H1 (cell line): ENCODE data around the gene PET100. TPM values are rescaled to one million over a fixed set of nuclear protein-coding genes. Genes with fewer than 3 reads are reported as not detected.

Source experiments
- CTCF ChIA-PET: fragments of 300-600 bp; sonication (Branson Sonifier 250); formaldehyde crosslinking; loops from one replicate; lab custom pipeline; 2021; ENCODE audit not compliant: partially characterized antibody; lab: Charles Lee
- POLR2A ChIA-PET: fragments of 300-600 bp; sonication (Branson Sonifier 250); formaldehyde crosslinking; loops from one replicate; lab custom pipeline; 2021; ENCODE audit warnings: inconsistent platforms; ENCODE audit not compliant: partially characterized antibody; lab: Charles Lee
- DNase-seq, 2 experiments: peaks; one replicate each; pipeline versions ENCODE4 v3.0.0 to v3.0.0-alpha.2; 2010 to 2022; ENCODE audit warnings: low spot score in 2 of 2, low read depth in 1 of 2, mixed read lengths in 1 of 2
- FAIRE-seq: peaks from 2 replicates; lab custom pipeline; 2011; peaks lifted over from hg19 to GRCh38; lab: Jason Lieb, UNC
- H2AFZ ChIP-seq: 2 replicates; pipeline ENCODE4 v1.8.1; 2012; ENCODE audit warnings: low read length, inconsistent platforms
- H2AK5ac ChIP-seq: 2 replicates; pipeline ENCODE4 v1.6.1; 2013; ENCODE audit warnings: low read depth, low read length
- H2BK120ac ChIP-seq: replicated peaks from 2 replicates; pipeline ENCODE3; 2013; ENCODE audit warnings: low read depth, low read length, inconsistent platforms
- H2BK12ac ChIP-seq: 2 replicates; pipeline ENCODE4 v1.6.1; 2013; ENCODE audit warnings: low read depth, low read length
- H2BK15ac ChIP-seq: 2 replicates; pipeline ENCODE4 v1.6.1; 2013; ENCODE audit warnings: low read length
- H2BK20ac ChIP-seq: 2 replicates; pipeline ENCODE4 v1.6.1; 2013; ENCODE audit warnings: low read length
- H2BK5ac ChIP-seq: 2 replicates; pipeline ENCODE4 v1.6.1; 2013; ENCODE audit warnings: low read depth, low read length
- H3K14ac ChIP-seq: 2 replicates; pipeline ENCODE4 v1.6.1; 2013; ENCODE audit warnings: inconsistent platforms; ENCODE audit not compliant: insufficient read length
- H3K18ac ChIP-seq: 2 replicates; pipeline ENCODE4 v1.6.1; 2013; ENCODE audit warnings: low read length; ENCODE audit errors: extremely low read depth
- H3K23ac ChIP-seq: 2 replicates; pipeline ENCODE4 v1.6.1; 2013; ENCODE audit warnings: inconsistent platforms; ENCODE audit not compliant: insufficient read length
- H3K23me2 ChIP-seq: 2 replicates; pipeline ENCODE4 v1.6.1; 2013; ENCODE audit warnings: low read depth, low read length
- H3K27ac ChIP-seq: 2 replicates; pipeline ENCODE4 v1.6.1; 2011; ENCODE audit warnings: low read depth, low read length, inconsistent platforms
- H3K27me3 ChIP-seq, 4 experiments: replicated peaks in 1 of 4; 1 replicate in 1 of 4; 2 replicates in 3 of 4; pipeline versions ENCODE4 v1.6.1 to v1.8.1; 2011 to 2013; ENCODE audit warnings: low read length in 3 of 4, mild to moderate bottlenecking in 3 of 4, inconsistent platforms in 2 of 4, mixed read lengths in 2 of 4, moderate library complexity in 1 of 4; ENCODE audit not compliant: control insufficient read depth in 3 of 4, insufficient read depth in 3 of 4; ENCODE audit errors: extremely low read depth in 1 of 4
- H3K36me3 ChIP-seq, 4 experiments: 2 replicates each; pipeline versions ENCODE4 v1.6.1 to v1.8.1; 2011 to 2013; ENCODE audit warnings: mild to moderate bottlenecking in 4 of 4, low read length in 3 of 4, moderate library complexity in 2 of 4, control low read depth in 1 of 4, inconsistent platforms in 1 of 4; ENCODE audit not compliant: insufficient read depth in 4 of 4, control insufficient read depth in 2 of 4
- H3K4ac ChIP-seq: replicated peaks from 2 replicates; pipeline ENCODE3; 2013; ENCODE audit warnings: low read length, low read depth, mixed read lengths, inconsistent platforms; ENCODE audit not compliant: insufficient read length
- H3K4me1 ChIP-seq, 4 experiments: replicated peaks in 1 of 4; 1 replicate in 1 of 4; 2 replicates in 3 of 4; pipeline versions ENCODE4 v1.6.1 to v1.8.1; 2011 to 2013; ENCODE audit warnings: low read length in 3 of 4, inconsistent platforms in 2 of 4, mixed read lengths in 1 of 4; ENCODE audit not compliant: insufficient read depth in 4 of 4, control insufficient read depth in 3 of 4
- H3K4me2 ChIP-seq, 2 experiments: 2 replicates each; pipeline versions ENCODE4 v1.6.1 to v1.8.1; 2011 to 2013; ENCODE audit warnings: low read depth in 2 of 2, low read length in 2 of 2, control low read depth in 1 of 2, inconsistent platforms in 1 of 2, mild to moderate bottlenecking in 1 of 2; ENCODE audit not compliant: insufficient read depth in 1 of 2
- H3K4me3 ChIP-seq, 4 experiments: fragments of 200-600, 300-600 bp in 1 of 4; sonication (generic), shearing (Covaris generic), sonication (Bioruptor Twin) in 1 of 4; 2 replicates each; pipeline versions ENCODE4 v1.5.1 to v1.8.1; 2011 to 2016; ENCODE audit warnings: low read length in 4 of 4, low read depth in 3 of 4, control low read depth in 2 of 4, inconsistent platforms in 2 of 4, mild to moderate bottlenecking in 2 of 4, mixed read lengths in 1 of 4, moderate library complexity in 1 of 4; ENCODE audit not compliant: insufficient read depth in 2 of 4; ENCODE audit errors: extremely low read depth in 1 of 4
- H3K56ac ChIP-seq: replicated peaks from 2 replicates; pipeline ENCODE3; 2013; ENCODE audit warnings: low read depth, mild to moderate bottlenecking, mixed read lengths, low read length, inconsistent platforms; ENCODE audit not compliant: insufficient read length
- H3K79me1 ChIP-seq: 2 replicates; pipeline ENCODE4 v1.6.1; 2013; ENCODE audit warnings: low read depth, low read length, control low read depth
- H3K79me2 ChIP-seq, 2 experiments: 2 replicates each; pipeline versions ENCODE4 v1.6.1 to v1.8.1; 2012 to 2013; ENCODE audit warnings: low read length in 2 of 2, mild to moderate bottlenecking in 2 of 2, inconsistent platforms in 1 of 2; ENCODE audit not compliant: insufficient read depth in 2 of 2, control insufficient read depth in 1 of 2
- H3K9ac ChIP-seq, 4 experiments: replicated peaks in 1 of 4; 1 replicate in 1 of 4; 2 replicates in 3 of 4; pipeline versions ENCODE4 v1.6.1 to v1.8.1; 2011 to 2013; ENCODE audit warnings: low read depth in 3 of 4, low read length in 3 of 4, control low read depth in 2 of 4, mild to moderate bottlenecking in 2 of 4, moderate library complexity in 2 of 4, inconsistent platforms in 1 of 4; ENCODE audit errors: extremely low read depth in 1 of 4
- H3K9me3 ChIP-seq, 2 experiments: 2 replicates each; pipeline versions ENCODE4 v1.6.1 to v1.8.1; 2012 to 2013; ENCODE audit warnings: mild to moderate bottlenecking in 2 of 2, moderate library complexity in 2 of 2, control low read depth in 1 of 2, inconsistent platforms in 1 of 2, low read depth in 1 of 2, low read length in 1 of 2, mixed read lengths in 1 of 2; ENCODE audit not compliant: insufficient read depth in 2 of 2
- H4K20me1 ChIP-seq, 2 experiments: replicated peaks in 1 of 2; 2 replicates each; pipeline versions ENCODE3 to v1.8.1; 2011 to 2013; ENCODE audit warnings: inconsistent platforms in 2 of 2, low read length in 2 of 2, mild to moderate bottlenecking in 1 of 2; ENCODE audit not compliant: insufficient read depth in 2 of 2, control insufficient read depth in 1 of 2
- H4K5ac ChIP-seq: 2 replicates; pipeline ENCODE4 v1.6.1; 2013; ENCODE audit warnings: low read length, low read depth, mixed read lengths, inconsistent platforms; ENCODE audit not compliant: insufficient read length
- H4K8ac ChIP-seq: 2 replicates; pipeline ENCODE4 v1.8.0; 2013; ENCODE audit warnings: mild to moderate bottlenecking, moderate library complexity, low read length, inconsistent platforms; ENCODE audit not compliant: insufficient read depth; ENCODE audit errors: extremely low read depth
- H4K91ac ChIP-seq: replicated peaks from 2 replicates; pipeline ENCODE3; 2013; ENCODE audit warnings: low read length, mixed read lengths, inconsistent platforms; ENCODE audit not compliant: insufficient read length
- CBX8 ChIP-seq: fragments of 300-800, 300-1000 bp; sonication (generic); IDR thresholded peaks from 2 replicates; pipeline ENCODE4 v1.7.1; 2016; ENCODE audit warnings: low read depth, low read length, borderline replicate concordance
- EGR1 ChIP-seq: IDR thresholded peaks from 2 replicates; pipeline ENCODE4 v1.6.1; 2011; ENCODE audit warnings: low read depth, low read length, borderline replicate concordance
- FOSL1 ChIP-seq: IDR thresholded peaks from 2 replicates; pipeline ENCODE4 v1.6.1; 2011; ENCODE audit warnings: mild to moderate bottlenecking, low read depth, low read length, moderate library complexity; ENCODE audit not compliant: insufficient read depth
- HDAC6 ChIP-seq: IDR thresholded peaks from one replicate; pipeline ENCODE4 v1.7.1; 2012; ENCODE audit warnings: low read depth, mild to moderate bottlenecking, inconsistent platforms, low read length, moderate library complexity
- JUN ChIP-seq: IDR thresholded peaks from 2 replicates; pipeline ENCODE4 v1.6.1; 2011; ENCODE audit warnings: low read depth, mild to moderate bottlenecking, improper control_type of control experiment, low read length
- JUND ChIP-seq: IDR thresholded peaks from 2 replicates; pipeline ENCODE4 v1.6.1; 2011; ENCODE audit warnings: mild to moderate bottlenecking, improper control_type of control experiment, low read length
- KDM4A ChIP-seq: IDR thresholded peaks from one replicate; pipeline ENCODE4 v1.7.1; 2012; ENCODE audit warnings: low read depth, mild to moderate bottlenecking, moderate library complexity, low read length, inconsistent platforms; ENCODE audit not compliant: severe bottlenecking
- RFX5 ChIP-seq: IDR thresholded peaks from 2 replicates; pipeline ENCODE4 v1.6.1; 2011; ENCODE audit warnings: low read depth, low read length, improper control_type of control experiment, borderline replicate concordance
- RNF2 ChIP-seq: fragments of 200-900, 300-1000 bp; sonication (generic); IDR thresholded peaks from 2 replicates; pipeline ENCODE4 v1.7.1; 2016; ENCODE audit warnings: borderline replicate concordance, low read depth, mild to moderate bottlenecking, antibody characterized with exemption, low read length; ENCODE audit not compliant: poor library complexity, severe bottlenecking; ENCODE audit errors: missing control alignments
- RXRA ChIP-seq: IDR thresholded peaks from 2 replicates; pipeline ENCODE4 v1.6.1; 2011; ENCODE audit warnings: low read depth, mild to moderate bottlenecking, low read length, moderate library complexity; ENCODE audit not compliant: insufficient read depth
- SP2 ChIP-seq: IDR thresholded peaks from 2 replicates; pipeline ENCODE4 v1.6.1; 2012; ENCODE audit warnings: mild to moderate bottlenecking, low read length, inconsistent platforms
- TAF1 ChIP-seq: IDR thresholded peaks from 2 replicates; pipeline ENCODE4 v1.6.1; 2011; ENCODE audit warnings: mild to moderate bottlenecking, low read depth, low read length
- WGBS, 2 experiments: shearing (Covaris generic) in 1 of 2; methylation state at CpG; one replicate each; pipeline versions ENCODE4 v1.1.6 to v1.1.7; 2013 to 2015; ENCODE audit warnings: low lambda C conversion rate in 2 of 2, mixed read lengths in 2 of 2, inconsistent platforms in 1 of 2, low coverage in 1 of 2, missing lambda C conversion rate in 1 of 2; ENCODE audit not compliant: insufficient replicate concordance in 2 of 2, insufficient coverage in 1 of 2, insufficient read length in 1 of 2; ENCODE audit errors: extremely low coverage in 1 of 2, missing lambda C conversion rate in 1 of 2; 5-methylcytosine and 5-hydroxymethylcytosine counted together
- polyA plus RNA-seq, 7 experiments: library from polyadenylated mRNA; depleted of rRNA in 3 of 7; stranded (reverse) in 5 of 7; unstranded in 2 of 7; fragments of >200 nt in 5 of 7; fragments of 200-250 nt in 2 of 7; gene quantifications; 1 replicate in 5 of 7; 2 replicates in 1 of 7; 4 replicates in 1 of 7; pipeline versions ENCODE4 v1.2.1 to v1.2.3, GENCODE V29; 2011 to 2013; ENCODE audit warnings: missing spikeins in 2 of 7, mixed read lengths in 2 of 7
- total RNA-seq: library from RNA; stranded (reverse); fragmentation: NEBNext Ultra II Directional; extraction: Animal tissue kit (Norgen Biotek cat#: 25700); gene quantifications from 2 replicates; pipeline ENCODE4 v1.2.1, GENCODE V29; 2021

Gene PET100
- total and polyA plus RNA-seq, 2 of the 8 experiments (the other 6 are each of a cell fraction or from before 2014, with no cell fraction given): 80.8 to 105 TPM

GRCh38 chr19:7638802-7639465, 9.3 kb downstream of the PET100 start:
- H3K79me2 ChIP-seq: peaks cover 0 to 3% of the 10 kb centered on the region in 2 experiments; a peak in 1 of 4 replicates
- H3K36me3 ChIP-seq: peaks cover 0 to 6% (median 0%) of the 10 kb centered on the region in 4 experiments; a peak in 2 of 8 replicates
- H3K27me3 ChIP-seq: peaks cover 3 to 19% (median 16%) of the 10 kb centered on the region in 4 experiments
- H2BK12ac ChIP-seq: no peak overlapping the region
- 97% methylated on average over 12 of the region's 12 CpGs; no CpG with 5 or more reads in 1 of the 2 experiments for WGBS, 2 experiments
- CTCF ChIA-PET: interaction anchor here (1.4 to 1.8 kb wide), 2 partner anchors 10 to 70 kb away, joined by 4 to 8 read pairs; partner anchors contain the start of genes PET100 and XAB2
- H3K56ac ChIP-seq: no peak overlapping the region
- no peak overlapping the region for H2BK20ac ChIP-seq
- no peak overlapping the region for H2AFZ ChIP-seq
- no peak overlapping the region for H4K5ac ChIP-seq
- no peaks in the 10 kb centered on the region; the same call in 1 of the 2 replicates for H3K79me1 ChIP-seq
- no peak overlapping the region for H2BK15ac ChIP-seq
- H2BK5ac ChIP-seq: no peak overlapping the region
- H3K27ac ChIP-seq: no peak overlapping the region
- no peak overlapping the region for H4K91ac ChIP-seq
- FAIRE-seq (no peak), DNase-seq (no peak)
- no peak overlapping the region for H3K23ac ChIP-seq
- no peaks in the 10 kb centered on the region; a peak in 1 of 4 replicates for H3K9me3 ChIP-seq
- H3K18ac ChIP-seq: no peak overlapping the region
- H3K14ac ChIP-seq: no peak overlapping the region
- H2AK5ac ChIP-seq: no peak overlapping the region
- no peak overlapping the region for H2BK120ac ChIP-seq
- H3K23me2 ChIP-seq: peaks cover 5% of the 10 kb centered on the region; the same call in 1 of the 2 replicates
- H3K4me2 ChIP-seq: no peak overlapping the region
- no peak overlapping the region for H3K9ac ChIP-seq
- H4K8ac ChIP-seq: no peak overlapping the region
- POLR2A ChIA-PET: interaction anchor here (0.5 to 2.0 kb wide), 5 partner anchors 10 to 234 kb away, joined by 3 to 8 read pairs (median 4); partner anchors contain the start of genes PET100, TRAPPC5 and XAB2
- no peak overlapping the region for H3K4ac ChIP-seq
- peaks cover under 1 to 15% of the 10 kb centered on the region in 2 experiments for H4K20me1 ChIP-seq
- peaks cover 0 to 10% (median under 1%) of the 10 kb centered on the region in 4 experiments; a peak in 3 of 7 replicates for H3K4me1 ChIP-seq
- no peak overlapping the region for H3K4me3 ChIP-seq
- no peak for TF ChIP-seq TAF1
- no peak for TF ChIP-seq JUN
- no peak for TF ChIP-seq KDM4A
- no peak for TF ChIP-seq RFX5
- no peak for TF ChIP-seq RXRA
- no peak for TF ChIP-seq JUND
- TF ChIP-seq EGR1: no peak
- no peak for TF ChIP-seq CBX8
- no peak for TF ChIP-seq HDAC6
- no peak for TF ChIP-seq RNF2
- no peak for TF ChIP-seq FOSL1
- TF ChIP-seq SP2: no peak
